GM12873 (cell line): Measurements from ENCODE around the gene PRKCI.

ENCODE experiments used
- TF ChIP-seq, protein P1 (sequence below): IDR thresholded peaks from 2 replicates; pipeline ENCODE4 v1.5.1; 2012; ENCODE audit warnings: low read depth, mild to moderate bottlenecking, moderate library complexity, low read length, control low read depth; ENCODE audit not compliant: insufficient read depth; ENCODE audit errors: missing control alignments

The PRKCI gene

DNA sequence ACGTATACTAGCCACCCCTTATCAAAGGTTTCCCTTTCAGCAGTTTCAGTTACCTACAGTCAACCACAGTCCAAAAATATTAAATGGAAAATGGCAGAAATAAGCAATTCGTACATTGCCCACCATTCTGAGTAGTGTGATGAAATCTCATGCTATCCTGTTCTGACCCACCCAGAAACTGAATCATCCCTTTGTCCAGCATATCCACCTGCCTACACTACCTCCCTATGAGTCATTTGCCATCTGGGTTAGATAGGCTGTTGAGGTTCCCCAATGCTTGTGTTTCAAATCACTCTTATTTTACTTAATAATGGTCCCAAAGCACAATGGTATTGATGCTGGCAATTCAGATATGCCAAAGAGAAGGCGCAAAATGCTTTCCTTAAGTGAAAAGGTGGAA, 25.4 kb upstream of the PRKCI start:
- TF ChIP-seq, protein P1, sequence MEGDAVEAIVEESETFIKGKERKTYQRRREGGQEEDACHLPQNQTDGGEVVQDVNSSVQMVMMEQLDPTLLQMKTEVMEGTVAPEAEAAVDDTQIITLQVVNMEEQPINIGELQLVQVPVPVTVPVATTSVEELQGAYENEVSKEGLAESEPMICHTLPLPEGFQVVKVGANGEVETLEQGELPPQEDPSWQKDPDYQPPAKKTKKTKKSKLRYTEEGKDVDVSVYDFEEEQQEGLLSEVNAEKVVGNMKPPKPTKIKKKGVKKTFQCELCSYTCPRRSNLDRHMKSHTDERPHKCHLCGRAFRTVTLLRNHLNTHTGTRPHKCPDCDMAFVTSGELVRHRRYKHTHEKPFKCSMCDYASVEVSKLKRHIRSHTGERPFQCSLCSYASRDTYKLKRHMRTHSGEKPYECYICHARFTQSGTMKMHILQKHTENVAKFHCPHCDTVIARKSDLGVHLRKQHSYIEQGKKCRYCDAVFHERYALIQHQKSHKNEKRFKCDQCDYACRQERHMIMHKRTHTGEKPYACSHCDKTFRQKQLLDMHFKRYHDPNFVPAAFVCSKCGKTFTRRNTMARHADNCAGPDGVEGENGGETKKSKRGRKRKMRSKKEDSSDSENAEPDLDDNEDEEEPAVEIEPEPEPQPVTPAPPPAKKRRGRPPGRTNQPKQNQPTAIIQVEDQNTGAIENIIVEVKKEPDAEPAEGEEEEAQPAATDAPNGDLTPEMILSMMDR, result no peak

DNA sequence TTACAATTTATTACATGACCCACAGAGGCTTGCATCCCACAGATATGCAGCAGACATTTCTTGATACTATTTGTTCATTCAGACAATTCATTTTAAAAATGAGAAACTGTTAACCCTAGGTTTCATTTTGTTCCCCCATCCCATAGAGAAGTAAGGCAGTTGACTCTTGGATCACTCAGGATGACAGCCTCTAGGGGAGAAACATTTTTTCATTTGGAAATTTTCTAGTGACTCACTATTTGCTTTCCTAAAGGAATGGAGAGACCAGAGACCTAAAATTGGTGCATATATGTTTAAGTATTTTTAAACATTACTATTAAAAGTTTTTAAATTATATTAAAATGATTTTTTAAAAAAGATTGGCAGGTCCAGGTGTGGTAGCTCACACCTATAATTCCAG, 21.2 kb upstream of the PRKCI start:
- TF ChIP-seq, protein P1, result no peak

DNA sequence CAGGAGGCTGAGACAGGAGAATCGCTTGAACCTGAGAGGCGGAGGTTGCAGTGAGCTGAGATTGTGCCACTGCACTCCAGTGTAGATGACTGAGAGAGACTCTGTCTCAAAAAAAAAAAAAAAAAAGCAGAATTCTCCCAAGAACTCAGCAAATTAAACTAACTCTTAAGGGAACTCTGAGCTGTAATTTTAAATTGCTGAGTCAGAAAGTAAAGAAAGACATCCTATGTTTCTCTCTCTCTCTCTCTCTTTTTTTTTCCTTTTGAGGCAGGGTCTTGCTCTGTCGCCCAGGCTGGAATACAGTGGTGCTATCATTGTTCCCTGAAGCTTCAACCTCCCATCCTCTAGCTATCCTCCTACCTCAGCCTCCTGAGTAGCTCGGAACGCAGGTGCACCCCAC, 20.7 kb upstream of the PRKCI start:
- TF ChIP-seq, protein P1, result no peak

DNA sequence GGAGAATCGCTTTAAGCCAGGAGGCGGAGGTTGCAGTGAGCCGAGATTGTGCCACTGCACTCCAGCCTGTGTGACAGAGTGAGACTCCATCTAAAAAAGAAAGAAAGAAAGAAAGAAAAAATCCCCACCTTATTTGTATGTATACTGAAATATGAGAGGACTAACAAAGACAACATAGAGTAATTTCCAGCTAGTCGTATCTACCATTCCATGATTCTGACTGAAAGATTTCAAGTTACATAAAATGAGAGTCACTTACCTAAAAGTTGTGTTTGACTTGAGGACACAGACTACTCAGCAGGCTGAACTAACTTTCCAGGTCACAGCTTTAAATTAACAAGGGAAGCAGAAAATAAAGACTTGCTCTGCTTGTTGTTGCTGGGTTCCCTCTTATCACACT, 18.8 kb upstream of the PRKCI start:
- TF ChIP-seq, protein P1, result no peak

DNA sequence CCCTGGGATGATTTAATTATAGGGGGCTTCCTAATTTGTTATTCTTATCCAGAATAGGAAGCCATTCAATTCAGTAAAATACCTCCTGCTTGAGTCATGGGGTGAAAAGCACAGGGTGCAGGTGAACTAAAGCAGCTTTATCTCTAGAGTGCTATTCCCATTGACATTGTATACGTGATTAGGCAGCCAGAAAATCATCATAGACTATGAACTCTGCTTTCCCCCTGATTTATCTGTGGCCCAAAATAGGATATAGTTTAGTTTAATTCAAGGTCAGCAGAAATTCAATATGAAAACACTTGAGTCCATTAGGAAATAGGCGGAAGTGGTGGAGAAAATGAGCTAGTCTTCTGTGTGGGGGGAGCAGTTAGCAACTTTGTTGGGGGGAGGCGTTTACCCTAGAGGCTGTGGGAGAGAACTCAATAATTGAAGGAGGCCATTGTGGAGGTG, 18.2 kb upstream of the PRKCI start:
- TF ChIP-seq, protein P1, result no peak

DNA sequence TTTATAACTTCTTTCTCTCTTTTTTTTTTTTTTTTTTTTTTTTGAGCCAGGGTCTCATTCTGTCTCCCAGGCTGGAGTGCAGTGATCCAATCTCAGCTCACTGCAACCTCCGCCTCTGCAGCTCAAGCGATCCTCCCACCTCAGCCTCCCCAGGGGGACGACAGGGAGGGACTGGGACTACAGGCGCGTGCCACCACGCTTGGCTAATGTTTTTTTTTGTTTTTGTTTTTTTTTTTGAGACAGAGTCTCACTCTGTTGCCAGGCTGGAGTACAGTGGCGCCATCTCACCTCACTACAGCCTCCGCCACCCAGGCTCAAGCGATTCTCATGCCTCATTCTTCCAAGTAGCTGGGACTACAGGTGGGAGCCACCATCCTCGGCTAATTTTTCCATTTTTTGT, 17.7 kb upstream of the PRKCI start:
- TF ChIP-seq, protein P1, result no peak

DNA sequence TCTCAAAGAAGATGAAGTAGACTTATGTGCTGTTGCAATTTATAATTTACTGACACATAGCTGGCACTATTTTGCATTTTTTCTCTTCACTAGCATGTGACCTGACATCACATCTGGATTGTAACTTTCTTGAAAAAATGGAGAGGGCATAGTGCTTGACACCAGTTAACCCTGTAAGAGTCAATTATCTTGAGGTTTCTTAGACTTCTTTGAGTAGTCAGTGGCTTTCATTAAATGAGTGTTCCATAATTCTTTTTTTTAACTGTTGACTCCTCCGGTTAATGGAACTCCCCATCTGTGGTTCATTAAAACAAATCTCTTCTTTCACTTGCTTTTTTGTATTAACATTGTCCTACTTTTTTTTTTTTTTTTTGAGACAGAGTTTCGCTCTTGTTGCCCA, 16.9 kb upstream of the PRKCI start:
- TF ChIP-seq, protein P1, result no peak
